ENCODE results near the gene MRPL46.

DNA sequence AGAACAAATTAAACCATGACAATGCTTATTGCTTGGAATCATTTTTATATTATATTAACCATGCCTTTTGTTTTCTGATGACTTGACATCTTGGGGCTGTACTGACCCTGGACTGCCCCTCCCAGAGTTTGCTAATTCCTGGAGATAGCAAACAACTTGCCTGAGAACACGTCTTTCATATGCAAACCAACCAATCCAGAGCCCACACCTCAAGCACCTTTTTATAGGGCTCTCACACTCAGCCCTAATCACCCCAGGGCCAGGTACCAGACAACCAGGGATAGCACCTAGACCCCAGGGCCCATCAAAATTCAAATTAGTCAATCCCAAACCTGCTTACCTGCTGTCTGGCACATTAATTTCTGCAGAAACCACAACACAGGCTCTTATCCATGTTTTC lies 37.3 kb upstream of the MRPL46 start:
- TF ChIP-seq, protein P1, sequence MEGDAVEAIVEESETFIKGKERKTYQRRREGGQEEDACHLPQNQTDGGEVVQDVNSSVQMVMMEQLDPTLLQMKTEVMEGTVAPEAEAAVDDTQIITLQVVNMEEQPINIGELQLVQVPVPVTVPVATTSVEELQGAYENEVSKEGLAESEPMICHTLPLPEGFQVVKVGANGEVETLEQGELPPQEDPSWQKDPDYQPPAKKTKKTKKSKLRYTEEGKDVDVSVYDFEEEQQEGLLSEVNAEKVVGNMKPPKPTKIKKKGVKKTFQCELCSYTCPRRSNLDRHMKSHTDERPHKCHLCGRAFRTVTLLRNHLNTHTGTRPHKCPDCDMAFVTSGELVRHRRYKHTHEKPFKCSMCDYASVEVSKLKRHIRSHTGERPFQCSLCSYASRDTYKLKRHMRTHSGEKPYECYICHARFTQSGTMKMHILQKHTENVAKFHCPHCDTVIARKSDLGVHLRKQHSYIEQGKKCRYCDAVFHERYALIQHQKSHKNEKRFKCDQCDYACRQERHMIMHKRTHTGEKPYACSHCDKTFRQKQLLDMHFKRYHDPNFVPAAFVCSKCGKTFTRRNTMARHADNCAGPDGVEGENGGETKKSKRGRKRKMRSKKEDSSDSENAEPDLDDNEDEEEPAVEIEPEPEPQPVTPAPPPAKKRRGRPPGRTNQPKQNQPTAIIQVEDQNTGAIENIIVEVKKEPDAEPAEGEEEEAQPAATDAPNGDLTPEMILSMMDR (optimal IDR thresholded peaks at IDR 0.05 in 1 of 3, IDR thresholded peaks at IDR 0.05 in 1 of 3, conservative IDR thresholded peaks at IDR 0.05 in 1 of 3; ENCODE audit: extremely low read depth in 1 of 3, insufficient read depth in 2 of 3, low read length in 3 of 3), result no peak
- no peak for TF ChIP-seq EZH2 (IDR thresholded peaks at IDR 0.05; ENCODE audit: low read length)
